Neuron (in vitro differentiated cells): ENCODE data around the gene ANXA2R.

Source experiments
- H2AFZ ChIP-seq: one replicate; pipeline ENCODE4 v1.6.1; 2013; ENCODE audit warnings: low read depth, mild to moderate bottlenecking, inconsistent platforms, low read length, moderate library complexity
- H3K27me3 ChIP-seq: one replicate; pipeline ENCODE4 v1.6.1; 2013; ENCODE audit warnings: low read length; ENCODE audit not compliant: insufficient read depth
- H3K36me3 ChIP-seq: one replicate; pipeline ENCODE4 v1.6.1; 2013; ENCODE audit warnings: low read length; ENCODE audit not compliant: insufficient read depth
- H3K4me1 ChIP-seq: one replicate; pipeline ENCODE4 v1.6.1; 2013; ENCODE audit warnings: low read length; ENCODE audit not compliant: insufficient read depth
- H3K4me3 ChIP-seq: 2 replicates; pipeline ENCODE4 v1.5.1; 2013; ENCODE audit warnings: mild to moderate bottlenecking, low read length, moderate library complexity
- H3K9me3 ChIP-seq: one replicate; pipeline ENCODE4 v1.6.1; 2013; ENCODE audit warnings: low read length

The ANXA2R gene

DNA sequence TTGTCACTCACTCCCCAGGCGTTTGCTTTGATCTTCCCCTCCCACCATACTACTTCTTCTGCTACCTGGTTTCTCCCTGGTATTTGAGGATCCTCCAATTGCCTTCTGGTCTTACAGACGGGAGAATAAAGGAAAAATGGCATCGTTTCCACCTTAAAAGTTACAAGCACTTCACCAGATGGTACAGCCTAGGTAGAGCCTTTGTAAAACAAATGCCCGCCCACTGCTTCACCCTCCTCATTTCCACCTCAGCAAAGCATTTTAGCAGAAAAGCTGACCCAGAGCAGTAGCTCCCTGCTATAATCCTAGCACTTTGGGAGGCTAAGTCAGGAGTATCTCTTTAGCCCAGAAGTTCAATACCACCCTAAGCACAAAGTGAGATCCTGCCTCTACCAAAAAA lies 5.1 kb upstream of the ANXA2R start:
- H3K9me3 ChIP-seq = no peaks in the 10 kb centered on the region
- H2AFZ ChIP-seq = no peak overlapping the region
- H3K4me3 ChIP-seq = no peak overlapping the region
- H3K4me1 ChIP-seq = peaks cover 3% of the 10 kb centered on the region
- no peaks in the 10 kb centered on the region for H3K36me3 ChIP-seq
- H3K27me3 ChIP-seq = no peaks in the 10 kb centered on the region

GRCh38 chr5:43044181-43044914 lies 4.2 kb upstream of the ANXA2R start:
- no peak overlapping the region for H3K4me3 ChIP-seq

DNA sequence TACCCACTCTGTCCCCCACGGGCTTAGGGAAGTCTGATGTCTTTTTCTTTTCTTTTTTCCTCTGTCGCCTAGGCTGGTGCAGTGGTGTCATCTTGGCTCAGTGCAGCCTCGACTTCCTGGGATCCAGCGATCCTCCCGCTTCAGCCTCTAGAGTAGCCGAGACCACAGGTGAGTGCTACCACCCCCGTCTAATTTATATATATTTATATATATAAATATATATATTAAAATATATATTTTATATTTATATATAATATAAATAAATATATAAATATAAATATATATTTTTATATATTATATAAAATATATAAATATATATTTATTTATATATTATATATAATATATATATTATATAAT lies 3.3 kb upstream of the ANXA2R start:
- Histone ChIP-seq H3K9me3 (no peaks in the 10 kb centered on the region), H2AFZ (peak overlapping the region; percentile 68), H3K4me1 (peaks cover 10% of the 10 kb centered on the region), H3K36me3 (no peaks in the 10 kb centered on the region), H3K4me3 (peak overlapping the region; percentile 55), H3K27me3 (no peaks in the 10 kb centered on the region)

More at GRCh38 chr5:43044181-43044914, 4.2 kb upstream of the ANXA2R start:
- Histone ChIP-seq H3K27me3 (no peaks in the 10 kb centered on the region), H3K9me3 (no peaks in the 10 kb centered on the region), H2AFZ (no peak overlapping the region), H3K36me3 (no peaks in the 10 kb centered on the region), H3K4me1 (peaks cover 6% of the 10 kb centered on the region)

DNA sequence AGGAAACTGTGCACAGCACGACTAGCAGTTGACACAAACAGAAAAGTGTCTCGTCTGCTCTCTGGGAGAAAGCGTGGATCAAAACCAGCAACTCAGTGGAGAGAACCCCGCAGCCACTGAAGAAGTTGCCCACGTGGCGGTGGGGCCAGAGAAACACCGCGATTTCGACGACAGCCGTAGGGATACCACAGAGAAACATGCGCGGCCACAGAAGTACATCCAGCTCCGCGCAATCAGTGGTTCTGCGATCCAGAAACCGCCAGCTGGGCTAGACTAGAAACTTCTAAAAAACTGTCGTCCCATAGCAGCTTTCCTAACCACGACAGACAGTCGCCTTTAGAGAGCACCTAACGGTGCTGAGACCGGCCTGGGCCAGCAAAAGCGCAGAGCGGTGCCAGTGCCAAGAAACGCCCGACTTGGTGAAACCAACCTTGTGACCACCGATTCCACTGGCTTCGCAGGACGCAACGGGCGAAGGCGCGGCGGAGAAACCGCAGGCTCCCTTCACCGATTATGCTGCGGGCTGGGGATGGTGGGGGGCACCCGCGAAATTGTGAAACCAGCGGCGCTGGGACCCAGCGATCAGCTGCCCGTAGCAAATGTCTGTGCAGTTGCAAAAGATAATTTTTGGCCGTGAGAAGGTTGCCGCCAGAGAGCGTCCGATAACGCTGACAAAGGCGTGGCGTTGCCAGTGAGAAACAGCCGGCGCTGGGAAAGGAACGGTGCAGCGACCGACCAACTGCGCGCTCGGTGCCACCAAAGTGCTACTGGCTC lies 2.7 kb upstream of the ANXA2R start:
- no peaks in the 10 kb centered on the region for H3K27me3 ChIP-seq

DNA sequence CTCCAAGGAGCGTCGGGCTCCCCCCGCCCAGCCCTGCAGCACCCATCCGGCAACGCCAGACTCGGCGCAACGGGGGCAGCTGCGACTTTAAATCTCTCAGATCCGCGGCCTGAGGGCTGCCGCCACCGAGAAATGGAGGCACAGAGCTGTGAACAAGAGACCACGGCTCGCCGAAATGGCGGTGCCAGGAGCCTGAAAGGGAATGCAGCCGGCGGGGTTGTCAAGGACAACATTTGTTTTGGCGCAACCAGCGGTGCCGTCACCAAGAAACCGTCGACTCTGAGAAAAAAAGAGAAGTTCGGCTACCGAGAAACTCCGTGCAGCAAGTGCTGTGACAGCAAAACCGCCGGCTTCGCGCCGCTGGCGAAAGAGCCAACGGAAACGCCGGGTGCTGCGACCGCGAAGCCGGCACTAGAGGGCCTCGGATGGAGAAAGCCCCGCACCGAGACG lies 2.1 kb upstream of the ANXA2R start:
- Histone ChIP-seq H3K4me3 (peak overlapping the region; percentile 55), H3K9me3 (peaks cover 1% of the 10 kb centered on the region), H3K36me3 (no peaks in the 10 kb centered on the region), H3K4me1 (peaks cover 10% of the 10 kb centered on the region), H2AFZ (peak overlapping the region; percentile 68), H3K27me3 (no peaks in the 10 kb centered on the region)

More for the DNA sequence above, 2.7 kb upstream of the ANXA2R start:
- peaks cover 10% of the 10 kb centered on the region for H3K4me1 ChIP-seq
- peak overlapping the region; percentile 55 for H3K4me3 ChIP-seq
- H3K9me3 ChIP-seq = no peaks in the 10 kb centered on the region
- H3K36me3 ChIP-seq = no peaks in the 10 kb centered on the region
- H2AFZ ChIP-seq = peak overlapping the region; percentile 68

DNA sequence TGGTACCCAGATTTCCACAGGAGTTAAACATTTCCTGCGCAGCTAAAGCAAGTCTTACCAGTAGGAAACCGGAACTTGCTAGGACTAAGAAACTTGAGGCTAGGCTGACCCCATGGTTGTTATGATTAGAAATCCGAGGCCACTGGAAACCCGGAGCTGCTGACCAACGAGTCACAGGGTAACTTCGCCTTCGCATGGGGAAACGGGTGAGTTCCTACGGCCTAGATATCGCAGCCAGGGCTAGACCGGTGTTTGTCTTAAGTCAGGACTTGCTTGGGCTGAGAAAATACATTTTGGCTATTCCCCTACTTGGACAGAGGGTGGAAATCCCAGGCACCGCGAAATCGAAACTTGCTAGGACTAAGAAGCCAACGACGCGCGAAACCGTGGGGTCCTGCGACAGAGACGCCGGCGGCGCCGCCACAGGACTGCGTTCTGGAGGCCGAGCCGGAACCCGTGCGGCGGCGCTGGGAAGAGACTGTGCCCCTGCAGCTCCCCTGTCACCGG lies 1.6 kb upstream of the ANXA2R start:
- Histone ChIP-seq H3K4me1 (peaks cover 10% of the 10 kb centered on the region), H2AFZ (peak overlapping the region; percentile 68), H3K4me3 (peak overlapping the region; percentile 55), H3K36me3 (no peaks in the 10 kb centered on the region), H3K9me3 (peaks cover 1% of the 10 kb centered on the region), H3K27me3 (no peaks in the 10 kb centered on the region)

DNA sequence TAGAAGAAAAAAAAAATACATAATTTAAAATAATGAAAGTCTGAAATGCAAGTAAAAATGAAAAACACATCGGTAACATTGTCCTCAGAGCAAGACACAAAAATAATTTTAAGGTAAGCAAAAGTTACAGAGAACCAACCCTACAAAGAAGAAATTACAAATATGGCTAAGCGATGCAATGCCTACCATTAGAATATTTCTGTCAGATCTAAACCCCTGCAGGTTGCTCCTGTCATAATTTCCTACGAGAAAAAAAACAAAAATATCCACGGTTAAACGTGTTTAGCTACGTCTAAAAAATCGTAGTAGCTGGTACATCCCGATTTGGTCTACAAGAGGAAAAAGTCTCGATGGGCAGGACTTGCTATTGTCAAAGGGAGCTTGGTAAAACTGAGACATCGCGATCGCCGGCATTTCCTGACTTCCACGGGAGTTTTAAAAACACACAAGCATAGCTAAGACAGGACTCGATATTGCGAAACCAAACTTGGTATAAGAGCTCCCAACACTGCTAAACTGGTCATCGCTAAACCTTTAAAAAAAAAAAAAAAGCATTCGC lies 1.1 kb upstream of the ANXA2R start:
- Histone ChIP-seq H3K4me3 (peak overlapping the region; percentile 55), H3K9me3 (peaks cover 1% of the 10 kb centered on the region), H3K27me3 (no peaks in the 10 kb centered on the region), H3K36me3 (no peaks in the 10 kb centered on the region), H2AFZ (peak overlapping the region; percentile 68), H3K4me1 (peaks cover 10% of the 10 kb centered on the region)

GRCh38 chr5:43039471-43040286 lies 440 bp downstream of the ANXA2R start:
- no peaks in the 10 kb centered on the region for H3K27me3 ChIP-seq
- peaks cover 10% of the 10 kb centered on the region for H3K4me1 ChIP-seq
- H3K9me3 ChIP-seq = peaks cover 1% of the 10 kb centered on the region
- H3K4me3 ChIP-seq = peak overlapping the region; percentile 55
- no peaks in the 10 kb centered on the region for H3K36me3 ChIP-seq
- H2AFZ ChIP-seq = peak overlapping the region; percentile 67

DNA sequence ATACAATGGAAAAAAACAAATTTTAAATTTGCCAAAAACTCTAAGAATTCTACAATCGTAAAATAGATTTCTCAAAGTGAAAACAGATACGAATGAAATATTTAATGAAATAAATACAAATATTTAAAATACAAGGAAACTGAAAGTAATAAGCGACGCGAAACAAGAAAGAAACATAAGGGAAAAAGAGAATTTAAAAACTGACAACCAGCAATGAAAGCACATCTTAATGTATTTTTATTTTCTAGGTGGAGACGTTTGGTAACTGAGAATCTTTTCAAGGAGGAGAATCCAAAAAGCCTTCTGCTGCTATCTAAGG lies 1.0 kb downstream of the ANXA2R start:
- Histone ChIP-seq H3K9me3 (peaks cover 1% of the 10 kb centered on the region), H3K27me3 (no peaks in the 10 kb centered on the region), H3K4me3 (peak overlapping the region; percentile 55), H2AFZ (peak overlapping the region; percentile 67), H3K36me3 (no peaks in the 10 kb centered on the region), H3K4me1 (peaks cover 10% of the 10 kb centered on the region)

DNA sequence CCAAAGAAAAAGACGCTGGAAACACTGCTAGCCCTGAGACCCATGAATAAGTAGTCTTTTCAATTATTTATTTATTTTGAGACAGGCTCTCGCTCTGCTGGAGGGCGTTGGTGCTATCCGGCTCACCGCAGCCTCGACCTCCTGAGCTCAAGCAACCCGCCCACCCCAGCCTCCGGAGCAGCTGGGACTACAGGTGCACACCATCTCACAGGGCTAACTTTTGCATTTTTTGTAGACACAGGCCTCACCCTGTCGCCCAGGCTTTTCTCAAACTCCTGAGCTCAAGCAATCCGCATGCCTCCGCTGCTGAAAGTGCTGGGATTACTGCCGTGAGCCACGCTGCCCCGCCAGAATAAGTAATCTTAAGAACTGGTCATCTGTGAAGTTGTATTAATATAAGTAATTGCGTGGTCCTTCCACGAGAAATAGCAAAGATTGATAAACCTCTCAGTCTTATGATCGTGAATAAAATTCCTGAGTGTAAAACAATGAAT lies 1.6 kb downstream of the ANXA2R start:
- Histone ChIP-seq H2AFZ (no peak overlapping the region), H3K4me1 (peaks cover 10% of the 10 kb centered on the region), H3K36me3 (no peaks in the 10 kb centered on the region), H3K9me3 (peaks cover 1% of the 10 kb centered on the region), H3K4me3 (no peak overlapping the region), H3K27me3 (no peaks in the 10 kb centered on the region)

- Histone ChIP-seq H3K4me3 (no peak overlapping the region), H2AFZ (no peak overlapping the region)
Observed at GRCh38 chr5:43037636-43038495, 2.3 kb downstream of the ANXA2R start.

More at GRCh38 chr5:43037636-43038495, 2.3 kb downstream of the ANXA2R start:
- Histone ChIP-seq H3K4me1 (peaks cover 10% of the 10 kb centered on the region), H3K27me3 (no peaks in the 10 kb centered on the region), H3K36me3 (no peaks in the 10 kb centered on the region), H3K9me3 (peaks cover 1% of the 10 kb centered on the region)
